ENCODE results near the gene DBI.
"Not testable (repeated sequence)": the region's sequence is repeated elsewhere in the genome, so short reads cannot be mapped to it uniquely, and the experiment has no call there.

Gene DBI

GRCh38 chr2:119393971-119394748, 27.4 kb downstream of the DBI start:
- FAIRE-seq, result no peak
- no peak for DNase-seq (ENCODE audit: insufficient read length, low spot score)

GRCh38 chr2:119397196-119397595, 30.4 kb downstream of the DBI start:
- DNase-seq (ENCODE audit: insufficient read length, low spot score) (no peak), FAIRE-seq (no peak)

- FAIRE-seq, result no peak
- DNase-seq (ENCODE audit: insufficient read length, low spot score), result no peak
These were observed 35.3 kb downstream of the DBI start for GRCh38 chr2:119402106-119402505.

GRCh38 chr2:119402645-119403560, 36.1 kb downstream of the DBI start:
- no peak for DNase-seq (ENCODE audit: insufficient read length, low spot score)
- no peak for FAIRE-seq

- not testable (repeated sequence) for FAIRE-seq; DNase-seq (ENCODE audit: insufficient read length, low spot score)
These were observed 36.8 kb downstream of the DBI start for GRCh38 chr2:119403618-119404017.

GRCh38 chr2:119405151-119405550, 38.4 kb downstream of the DBI start:
- FAIRE-seq, result no peak

GRCh38 chr2:119407430-119408220, 40.8 kb downstream of the DBI start:
- FAIRE-seq, result peak; percentile 48

More at GRCh38 chr2:119405151-119405550, 38.4 kb downstream of the DBI start:
- DNase-seq (ENCODE audit: insufficient read length, low spot score), result no peak

GRCh38 chr2:119408221-119408619, 41.4 kb downstream of the DBI start:
- no peak for FAIRE-seq

More at GRCh38 chr2:119407430-119408220, 40.8 kb downstream of the DBI start:
- DNase-seq (ENCODE audit: insufficient read length, low spot score), result peak; percentile 63

GRCh38 chr2:119409506-119409905, 42.7 kb downstream of the DBI start:
- DNase-seq (ENCODE audit: insufficient read length, low spot score), result no peak
- FAIRE-seq, result no peak

More at GRCh38 chr2:119408221-119408619, 41.4 kb downstream of the DBI start:
- DNase-seq (ENCODE audit: insufficient read length, low spot score), result no peak

- FAIRE-seq, result no peak
These were observed 48.1 kb downstream of the DBI start for GRCh38 chr2:119414894-119415293.

GRCh38 chr2:119415630-119416029, 48.9 kb downstream of the DBI start:
- no peak for FAIRE-seq

More at GRCh38 chr2:119414894-119415293, 48.1 kb downstream of the DBI start:
- DNase-seq (ENCODE audit: insufficient read length, low spot score), result no peak

GRCh38 chr2:119416299-119416923, 49.6 kb downstream of the DBI start:
- FAIRE-seq, result no peak
- DNase-seq (ENCODE audit: insufficient read length, low spot score), result no peak

More at GRCh38 chr2:119415630-119416029, 48.9 kb downstream of the DBI start:
- DNase-seq (ENCODE audit: insufficient read length, low spot score), result no peak

- no peak for FAIRE-seq
- DNase-seq (ENCODE audit: insufficient read length, low spot score), result no peak
These were observed 51.1 kb downstream of the DBI start for GRCh38 chr2:119417908-119418307.

GRCh38 chr2:119419065-119419464, 52.3 kb downstream of the DBI start:
- DNase-seq (ENCODE audit: insufficient read length, low spot score), result no peak
- FAIRE-seq, result no peak

GRCh38 chr2:119419803-119420508, 53.2 kb downstream of the DBI start:
- no peak for FAIRE-seq
- no peak for DNase-seq (ENCODE audit: insufficient read length, low spot score)

GRCh38 chr2:119421304-119421703, 54.5 kb downstream of the DBI start:
- no peak for FAIRE-seq

GRCh38 chr2:119421741-119422140, 55.0 kb downstream of the DBI start:
- DNase-seq (ENCODE audit: insufficient read length, low spot score) (no peak), FAIRE-seq (no peak)

More at GRCh38 chr2:119421304-119421703, 54.5 kb downstream of the DBI start:
- no peak for DNase-seq (ENCODE audit: insufficient read length, low spot score)

Measured in HTR-8/SVneo (cell line).